Measurements from ENCODE around the gene RERE.

- TF ChIP-seq POLR2AphosphoS5 (IDR thresholded peaks at IDR 0.05; ENCODE audit: borderline replicate concordance, low read depth, low read length) (no peak), EZH2 (IDR thresholded peaks at IDR 0.05) (no peak), FOXP2 (optimal IDR thresholded peaks at IDR 0.05; ENCODE audit: control extremely low read depth, extremely low read length, insufficient read depth) (no peak)
These were observed 176.0 kb downstream of the RERE start for GRCh38 chr1:8641377-8641997.

All from SK-N-MC (cell line).